Midbrain (tissue), 1 donor: Measurements from ENCODE around the gene GOLGA6A.
"Not testable (repeated sequence)": the region's sequence is repeated elsewhere in the genome, so short reads cannot be mapped to it uniquely, and the experiment has no call there.

Source experiments
- DNase-seq: peaks from one replicate; lab custom pipeline; 2025; lab: John Stamatoyannopoulos, UW

GOLGA6A gene

GRCh38 chr15:74099963-74100733, 17.8 kb upstream of the GOLGA6A start:
- not testable (repeated sequence) for DNase-seq

GRCh38 chr15:74096753-74097474, 14.6 kb upstream of the GOLGA6A start:
- not testable (repeated sequence) for DNase-seq

GRCh38 chr15:74095610-74096009, 13.3 kb upstream of the GOLGA6A start:
- not testable (repeated sequence) for DNase-seq

GRCh38 chr15:74094567-74094966, 12.2 kb upstream of the GOLGA6A start:
- not testable (repeated sequence) for DNase-seq

- not testable (repeated sequence) for DNase-seq
Observed at GRCh38 chr15:74075781-74076180, 6.6 kb downstream of the GOLGA6A start.

GRCh38 chr15:74072614-74073337, 9.6 kb downstream of the GOLGA6A start:
- not testable (repeated sequence) for DNase-seq

- DNase-seq = not testable (repeated sequence)
Observed at GRCh38 chr15:74072132-74072531, 10.2 kb downstream of the GOLGA6A start.

- not testable (repeated sequence) for DNase-seq
Observed at GRCh38 chr15:74071645-74072044, 10.7 kb downstream of the GOLGA6A start.

- DNase-seq = not testable (repeated sequence)
Observed at GRCh38 chr15:74065684-74066411, 16.5 kb downstream of the GOLGA6A start.

GRCh38 chr15:74064822-74065221, 17.5 kb downstream of the GOLGA6A start:
- DNase-seq = not testable (repeated sequence)

- DNase-seq = not testable (repeated sequence)
Observed at GRCh38 chr15:74064183-74064582, 18.2 kb downstream of the GOLGA6A start.

GRCh38 chr15:74063425-74064146, 18.8 kb downstream of the GOLGA6A start:
- not testable (repeated sequence) for DNase-seq

- no peak for DNase-seq
Observed at GRCh38 chr15:74062671-74063070, 19.7 kb downstream of the GOLGA6A start.

GRCh38 chr15:74062236-74062635, 20.1 kb downstream of the GOLGA6A start:
- no peak for DNase-seq

- no peak for DNase-seq
Observed at GRCh38 chr15:74060251-74060650, 22.1 kb downstream of the GOLGA6A start.

GRCh38 chr15:74059050-74059833, 23.1 kb downstream of the GOLGA6A start:
- DNase-seq = not testable (repeated sequence)

- DNase-seq = not testable (repeated sequence)
Observed at GRCh38 chr15:74056330-74056729, 26.0 kb downstream of the GOLGA6A start.

GRCh38 chr15:74055804-74056203, 26.5 kb downstream of the GOLGA6A start:
- DNase-seq = no peak

GRCh38 chr15:74053941-74054529, 28.3 kb downstream of the GOLGA6A start:
- DNase-seq = peak; percentile 64

- no peak for DNase-seq
Observed at GRCh38 chr15:74053517-74053916, 28.8 kb downstream of the GOLGA6A start.
